ENCODE data around the gene TRAPPC14.
A peak's percentile ranks its signal among the peaks of the same experiment; 100 is the strongest.
"Not testable (repeated sequence)": the region's sequence is repeated elsewhere in the genome, so short reads cannot be mapped to it uniquely, and the experiment has no call there.

The TRAPPC14 gene

DNA sequence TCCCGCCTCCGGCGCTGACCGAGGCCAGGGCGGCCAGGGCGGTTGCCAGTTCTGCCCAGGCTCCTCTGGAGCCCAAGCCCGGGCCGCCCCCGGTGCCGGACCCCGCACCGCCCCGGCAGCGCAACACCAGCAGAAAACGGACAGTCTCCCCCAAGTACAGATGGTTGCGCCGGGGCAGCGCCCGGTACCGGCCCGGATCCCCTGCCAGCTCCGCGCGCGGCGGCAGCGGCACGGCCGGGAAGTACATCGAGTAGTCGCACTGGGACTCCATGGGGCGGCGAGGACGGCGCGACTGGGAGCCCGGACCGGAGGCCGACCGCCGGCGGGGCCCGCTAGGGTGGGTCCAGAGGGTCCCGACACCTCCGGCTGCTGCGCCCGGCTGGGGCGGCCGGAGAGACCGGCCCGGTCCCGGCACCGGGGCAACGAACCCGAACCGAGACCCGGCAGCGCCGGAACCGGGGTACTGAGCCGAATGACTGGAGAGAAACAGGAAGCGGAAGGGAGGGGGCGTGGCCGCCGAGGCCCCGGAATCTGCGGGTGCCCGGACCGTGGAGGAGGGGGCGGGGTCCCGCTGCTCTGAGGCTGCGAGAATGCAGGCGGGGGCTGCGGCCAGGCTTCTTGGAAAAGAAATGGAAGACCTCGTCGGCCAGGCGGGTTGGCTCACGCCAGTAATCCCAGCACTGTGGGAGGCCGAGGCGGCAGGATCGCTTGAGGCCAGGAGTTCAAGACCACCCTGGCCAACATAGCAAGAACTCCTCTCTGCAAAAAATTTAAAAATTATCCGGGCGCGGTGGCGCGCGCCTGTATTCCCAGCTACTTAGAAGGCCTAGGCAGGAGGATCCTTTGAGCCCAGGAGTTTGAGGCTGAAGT is at the start of gene TRAPPC14:
Gene TRAPPC14 (minus strand): TSS at position 495 of the 870 bp plus-strand sequence. CDS start 224 bp downstream, at position 271.
- peaks cover 15% of the 10 kb centered on the region for H3K4me1 Mint-ChIP-seq
- H3K9me3 Mint-ChIP-seq, result no peaks in the 10 kb centered on the region
- no peaks in the 10 kb centered on the region for H3K27me3 Mint-ChIP-seq (ENCODE audit: low read depth)
- peak within 1 kb of the TSS; percentile 85 to 89 (median 89) for H3K4me3 Mint-ChIP-seq
- peaks cover 12% of the 10 kb centered on the region for H3K36me3 Mint-ChIP-seq (ENCODE audit: low read depth)
- peak within 1 kb of the TSS; percentile 90 to 97 (median 95) for H3K27ac Mint-ChIP-seq
- TF ChIP-seq, protein P1, sequence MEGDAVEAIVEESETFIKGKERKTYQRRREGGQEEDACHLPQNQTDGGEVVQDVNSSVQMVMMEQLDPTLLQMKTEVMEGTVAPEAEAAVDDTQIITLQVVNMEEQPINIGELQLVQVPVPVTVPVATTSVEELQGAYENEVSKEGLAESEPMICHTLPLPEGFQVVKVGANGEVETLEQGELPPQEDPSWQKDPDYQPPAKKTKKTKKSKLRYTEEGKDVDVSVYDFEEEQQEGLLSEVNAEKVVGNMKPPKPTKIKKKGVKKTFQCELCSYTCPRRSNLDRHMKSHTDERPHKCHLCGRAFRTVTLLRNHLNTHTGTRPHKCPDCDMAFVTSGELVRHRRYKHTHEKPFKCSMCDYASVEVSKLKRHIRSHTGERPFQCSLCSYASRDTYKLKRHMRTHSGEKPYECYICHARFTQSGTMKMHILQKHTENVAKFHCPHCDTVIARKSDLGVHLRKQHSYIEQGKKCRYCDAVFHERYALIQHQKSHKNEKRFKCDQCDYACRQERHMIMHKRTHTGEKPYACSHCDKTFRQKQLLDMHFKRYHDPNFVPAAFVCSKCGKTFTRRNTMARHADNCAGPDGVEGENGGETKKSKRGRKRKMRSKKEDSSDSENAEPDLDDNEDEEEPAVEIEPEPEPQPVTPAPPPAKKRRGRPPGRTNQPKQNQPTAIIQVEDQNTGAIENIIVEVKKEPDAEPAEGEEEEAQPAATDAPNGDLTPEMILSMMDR (IDR thresholded peaks at IDR 0.05; ENCODE audit: unreplicated experiment in 3 of 3), result no peak

DNA sequence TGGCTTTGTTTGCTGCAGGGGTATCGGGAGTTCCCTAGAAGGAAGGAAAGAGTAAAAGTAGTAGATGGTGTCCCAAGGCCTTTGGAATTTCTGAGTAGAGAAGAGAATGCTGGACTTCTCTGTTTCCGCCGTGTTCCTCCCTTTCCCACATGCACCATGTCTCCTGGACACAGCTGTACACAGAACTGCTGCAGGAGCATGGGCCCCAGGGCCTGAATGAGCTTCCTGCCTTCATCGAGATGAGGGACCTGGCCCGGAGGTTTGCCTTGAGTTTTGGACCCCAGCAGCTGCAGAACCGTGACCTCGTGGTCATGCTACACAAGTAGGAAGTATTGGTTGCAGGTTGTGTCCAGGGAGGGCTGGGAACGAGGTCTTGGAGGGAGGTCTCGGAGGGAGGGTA is 45.9 kb upstream of the TRAPPC14 start:
- no peaks in the 10 kb centered on the region for H3K9me3 Mint-ChIP-seq
- TF ChIP-seq, protein P1 (IDR thresholded peaks at IDR 0.05; ENCODE audit: unreplicated experiment in 3 of 3), result no peak
- H3K27ac Mint-ChIP-seq, result no peak overlapping the region
- H3K4me3 Mint-ChIP-seq, result no peak overlapping the region
- peaks cover 10% of the 10 kb centered on the region for H3K27me3 Mint-ChIP-seq (ENCODE audit: low read depth)
- H3K36me3 Mint-ChIP-seq (ENCODE audit: low read depth), result no peaks in the 10 kb centered on the region
- peaks cover 26% of the 10 kb centered on the region for H3K4me1 Mint-ChIP-seq

- H3K36me3 Mint-ChIP-seq (ENCODE audit: low read depth), result no peaks in the 10 kb centered on the region
- H3K27ac Mint-ChIP-seq, result no peak overlapping the region
- peaks cover 13% of the 10 kb centered on the region for H3K4me1 Mint-ChIP-seq
- no peak overlapping the region for H3K4me3 Mint-ChIP-seq
- H3K27me3 Mint-ChIP-seq (ENCODE audit: low read depth), result peaks cover 10% of the 10 kb centered on the region
- TF ChIP-seq, protein P1 (IDR thresholded peaks at IDR 0.05; ENCODE audit: unreplicated experiment in 3 of 3), result no peak
- no peaks in the 10 kb centered on the region for H3K9me3 Mint-ChIP-seq
These were observed 42.2 kb upstream of the TRAPPC14 start for GRCh38 chr7:100200693-100201092.

GRCh38 chr7:100198266-100198665 is 39.7 kb upstream of the TRAPPC14 start:
- Mint-ChIP-seq H3K27me3 (ENCODE audit: low read depth) (peaks cover 4% of the 10 kb centered on the region), H3K27ac (no peak overlapping the region), H3K36me3 (ENCODE audit: low read depth) (no peaks in the 10 kb centered on the region), H3K4me3 (no peak overlapping the region), H3K4me1 (peaks cover 4% of the 10 kb centered on the region), H3K9me3 (no peaks in the 10 kb centered on the region)
- TF ChIP-seq, protein P1 (IDR thresholded peaks at IDR 0.05; ENCODE audit: unreplicated experiment in 3 of 3), result no peak

GRCh38 chr7:100195901-100196322 is 37.4 kb upstream of the TRAPPC14 start:
- H3K27ac Mint-ChIP-seq, result not testable (repeated sequence)

GRCh38 chr7:100195222-100195621 is 36.7 kb upstream of the TRAPPC14 start:
- TF ChIP-seq, protein P1 (IDR thresholded peaks at IDR 0.05; ENCODE audit: unreplicated experiment in 3 of 3), result no peak
- H3K4me1 Mint-ChIP-seq, result no peaks in the 10 kb centered on the region
- H3K4me3 Mint-ChIP-seq, result no peak overlapping the region
- no peaks in the 10 kb centered on the region for H3K9me3 Mint-ChIP-seq
- no peaks in the 10 kb centered on the region for H3K27me3 Mint-ChIP-seq (ENCODE audit: low read depth)
- H3K36me3 Mint-ChIP-seq (ENCODE audit: low read depth), result no peaks in the 10 kb centered on the region
- H3K27ac Mint-ChIP-seq, result no peak overlapping the region

More at GRCh38 chr7:100195901-100196322, 37.4 kb upstream of the TRAPPC14 start:
- H3K9me3 Mint-ChIP-seq; H3K36me3 Mint-ChIP-seq (ENCODE audit: low read depth); H3K27me3 Mint-ChIP-seq (ENCODE audit: low read depth); H3K4me1 Mint-ChIP-seq; H3K4me3 Mint-ChIP-seq: not testable (repeated sequence)
